Measurements from ENCODE around the gene ATP9A.

Gene ATP9A

GRCh38 chr20:51562332-51563173 lies 205.6 kb downstream of the ATP9A start:
- Histone ChIP-seq H3K4me2 (ENCODE audit: low read length) (no peak overlapping the region), H3K27me3 (ENCODE audit: control insufficient read depth, low read length) (peaks cover 54% of the 10 kb centered on the region)

GRCh38 chr20:51562027-51562331 lies 206.2 kb downstream of the ATP9A start:
- H3K4me2 ChIP-seq (ENCODE audit: low read length): no peak overlapping the region
- H3K4me3 ChIP-seq (ENCODE audit: low read length): no peak overlapping the region
- TF ChIP-seq EZH2phosphoT487 (IDR thresholded peaks at IDR 0.05; ENCODE audit: borderline replicate concordance, low read length): no peak; the same call in 1 of the 2 replicates

More at GRCh38 chr20:51562332-51563173, 205.6 kb downstream of the ATP9A start:
- H3K79me2 ChIP-seq (ENCODE audit: control insufficient read depth, low read length): no peaks in the 10 kb centered on the region
- TF ChIP-seq CTCF (IDR thresholded peaks at IDR 0.05; ENCODE audit: low read depth, low read length, poor library complexity, severe bottlenecking) (no peak), EZH2phosphoT487 (IDR thresholded peaks at IDR 0.05; ENCODE audit: borderline replicate concordance, low read length) (no peak)
- H3K27ac ChIP-seq (ENCODE audit: low read depth, low read length): no peak overlapping the region
- no peaks in the 10 kb centered on the region for H3F3A ChIP-seq (ENCODE audit: control insufficient read depth, insufficient read depth)
- no peaks in the 10 kb centered on the region for H3K9me2 ChIP-seq (replicated peaks; ENCODE audit: control insufficient read depth, low read length)
- no peak overlapping the region for H3K4me3 ChIP-seq (ENCODE audit: low read length)
- no peaks in the 10 kb centered on the region for H4K20me1 ChIP-seq (ENCODE audit: control insufficient read depth, insufficient read depth, low read depth, low read length)
- no peaks in the 10 kb centered on the region for H3K9me3 ChIP-seq (ENCODE audit: control insufficient read depth, insufficient read depth, low read length)
- no peaks in the 10 kb centered on the region for H3K4me1 ChIP-seq (ENCODE audit: control insufficient read depth, low read length)
- H3K36me3 ChIP-seq (ENCODE audit: control insufficient read depth, low read length): no peaks in the 10 kb centered on the region

GRCh38 chr20:51560550-51561307 lies 207.5 kb downstream of the ATP9A start:
- Histone ChIP-seq H3K79me2 (ENCODE audit: control insufficient read depth, low read length) (no peaks in the 10 kb centered on the region), H3K4me1 (ENCODE audit: control insufficient read depth, low read length) (no peaks in the 10 kb centered on the region), H4K20me1 (ENCODE audit: control insufficient read depth, insufficient read depth, low read depth, low read length) (no peaks in the 10 kb centered on the region), H3K27me3 (ENCODE audit: control insufficient read depth, low read length) (peaks cover 54% of the 10 kb centered on the region), H3F3A (ENCODE audit: control insufficient read depth, insufficient read depth) (no peaks in the 10 kb centered on the region), H3K9me2 (replicated peaks; ENCODE audit: control insufficient read depth, low read length) (no peaks in the 10 kb centered on the region), H3K36me3 (ENCODE audit: control insufficient read depth, low read length) (no peaks in the 10 kb centered on the region), H3K4me3 (ENCODE audit: low read length) (no peak overlapping the region), H3K27ac (ENCODE audit: low read depth, low read length) (no peak overlapping the region), H3K4me2 (ENCODE audit: low read length) (no peak overlapping the region), H3K9me3 (ENCODE audit: control insufficient read depth, insufficient read depth, low read length) (no peaks in the 10 kb centered on the region)
- TF ChIP-seq CTCF (IDR thresholded peaks at IDR 0.05; ENCODE audit: low read depth, low read length, poor library complexity, severe bottlenecking) (no peak), EZH2phosphoT487 (IDR thresholded peaks at IDR 0.05; ENCODE audit: borderline replicate concordance, low read length) (no peak)

More at GRCh38 chr20:51562027-51562331, 206.2 kb downstream of the ATP9A start:
- H3K27ac ChIP-seq (ENCODE audit: low read depth, low read length): no peak overlapping the region
- no peaks in the 10 kb centered on the region for H3K9me3 ChIP-seq (ENCODE audit: control insufficient read depth, insufficient read depth, low read length)
- H3K9me2 ChIP-seq (replicated peaks; ENCODE audit: control insufficient read depth, low read length): no peaks in the 10 kb centered on the region
- H3K4me1 ChIP-seq (ENCODE audit: control insufficient read depth, low read length): no peaks in the 10 kb centered on the region
- no peaks in the 10 kb centered on the region for H3F3A ChIP-seq (ENCODE audit: control insufficient read depth, insufficient read depth)
- H3K79me2 ChIP-seq (ENCODE audit: control insufficient read depth, low read length): no peaks in the 10 kb centered on the region
- H4K20me1 ChIP-seq (ENCODE audit: control insufficient read depth, insufficient read depth, low read depth, low read length): no peaks in the 10 kb centered on the region
- H3K27me3 ChIP-seq (ENCODE audit: control insufficient read depth, low read length): peaks cover 54% of the 10 kb centered on the region
- H3K36me3 ChIP-seq (ENCODE audit: control insufficient read depth, low read length): no peaks in the 10 kb centered on the region

GRCh38 chr20:51560042-51560441 lies 208.1 kb downstream of the ATP9A start:
- H3K9me3 ChIP-seq (ENCODE audit: control insufficient read depth, insufficient read depth, low read length): no peaks in the 10 kb centered on the region
- H3K36me3 ChIP-seq (ENCODE audit: control insufficient read depth, low read length): no peaks in the 10 kb centered on the region
- H3K9me2 ChIP-seq (replicated peaks; ENCODE audit: control insufficient read depth, low read length): no peaks in the 10 kb centered on the region
- H3K27ac ChIP-seq (ENCODE audit: low read depth, low read length): no peak overlapping the region
- no peaks in the 10 kb centered on the region for H4K20me1 ChIP-seq (ENCODE audit: control insufficient read depth, insufficient read depth, low read depth, low read length)
- peaks cover 54% of the 10 kb centered on the region for H3K27me3 ChIP-seq (ENCODE audit: control insufficient read depth, low read length)
- TF ChIP-seq CTCF (IDR thresholded peaks at IDR 0.05; ENCODE audit: low read depth, low read length, poor library complexity, severe bottlenecking) (no peak), EZH2phosphoT487 (IDR thresholded peaks at IDR 0.05; ENCODE audit: borderline replicate concordance, low read length) (no peak)
- H3F3A ChIP-seq (ENCODE audit: control insufficient read depth, insufficient read depth): no peaks in the 10 kb centered on the region
- no peaks in the 10 kb centered on the region for H3K79me2 ChIP-seq (ENCODE audit: control insufficient read depth, low read length)
- no peaks in the 10 kb centered on the region for H3K4me1 ChIP-seq (ENCODE audit: control insufficient read depth, low read length)
- no peak overlapping the region for H3K4me2 ChIP-seq (ENCODE audit: low read length)
- H3K4me3 ChIP-seq (ENCODE audit: low read length): no peak overlapping the region

Measured in DOHH2 (cell line).